ENCODE data around the gene LRMDA.

DNA sequence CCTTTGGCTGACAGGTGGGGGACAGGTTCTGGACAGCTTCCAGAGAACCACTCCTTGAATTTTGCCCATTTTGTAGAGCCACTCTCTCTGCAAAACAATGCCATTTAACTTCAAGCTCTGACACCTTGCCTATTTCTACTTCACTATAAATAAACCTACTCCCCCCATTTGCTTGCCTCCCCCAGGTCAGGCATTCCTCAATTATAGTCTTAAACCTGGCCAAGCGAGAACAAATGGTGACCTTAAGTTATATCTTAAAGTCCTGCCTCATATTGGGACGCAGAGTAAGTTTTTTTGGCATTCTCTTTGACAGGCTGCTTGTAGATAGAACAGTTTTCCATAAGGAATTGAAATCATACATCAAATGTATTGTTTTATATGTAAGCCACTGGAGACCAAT is 706.9 kb downstream of the LRMDA start:
- TF ChIP-seq CTCF (IDR thresholded peaks at IDR 0.05), result no peak
- TF ChIP-seq EP300 (IDR thresholded peaks at IDR 0.05; ENCODE audit: low read depth), result no peak
- no peak for TF ChIP-seq POLR2A (IDR thresholded peaks at IDR 0.05)
- TF ChIP-seq POLR2AphosphoS5 (IDR thresholded peaks at IDR 0.05), result no peak

All from transverse colon (tissue), 4 donors.